Stimulated activated CD8-positive, alpha-beta memory T cell treated with anti-CD3 and anti-CD28 coated beads, Interleukin-12 subunit alpha, Interleukin-12 subunit beta, amount 100 ng/mL, for 1 hour (primary cell): ENCODE measurements around the gene HMGA1.
"Not testable (repeated sequence)": the region's sequence is repeated elsewhere in the genome, so short reads cannot be mapped to it uniquely, and the experiment has no call there.

Experiments used
- DNase-seq: peaks from one replicate; pipeline ENCODE4 v3.0.0-alpha.2; 2020; ENCODE audit warnings: low read depth

Gene HMGA1

DNA sequence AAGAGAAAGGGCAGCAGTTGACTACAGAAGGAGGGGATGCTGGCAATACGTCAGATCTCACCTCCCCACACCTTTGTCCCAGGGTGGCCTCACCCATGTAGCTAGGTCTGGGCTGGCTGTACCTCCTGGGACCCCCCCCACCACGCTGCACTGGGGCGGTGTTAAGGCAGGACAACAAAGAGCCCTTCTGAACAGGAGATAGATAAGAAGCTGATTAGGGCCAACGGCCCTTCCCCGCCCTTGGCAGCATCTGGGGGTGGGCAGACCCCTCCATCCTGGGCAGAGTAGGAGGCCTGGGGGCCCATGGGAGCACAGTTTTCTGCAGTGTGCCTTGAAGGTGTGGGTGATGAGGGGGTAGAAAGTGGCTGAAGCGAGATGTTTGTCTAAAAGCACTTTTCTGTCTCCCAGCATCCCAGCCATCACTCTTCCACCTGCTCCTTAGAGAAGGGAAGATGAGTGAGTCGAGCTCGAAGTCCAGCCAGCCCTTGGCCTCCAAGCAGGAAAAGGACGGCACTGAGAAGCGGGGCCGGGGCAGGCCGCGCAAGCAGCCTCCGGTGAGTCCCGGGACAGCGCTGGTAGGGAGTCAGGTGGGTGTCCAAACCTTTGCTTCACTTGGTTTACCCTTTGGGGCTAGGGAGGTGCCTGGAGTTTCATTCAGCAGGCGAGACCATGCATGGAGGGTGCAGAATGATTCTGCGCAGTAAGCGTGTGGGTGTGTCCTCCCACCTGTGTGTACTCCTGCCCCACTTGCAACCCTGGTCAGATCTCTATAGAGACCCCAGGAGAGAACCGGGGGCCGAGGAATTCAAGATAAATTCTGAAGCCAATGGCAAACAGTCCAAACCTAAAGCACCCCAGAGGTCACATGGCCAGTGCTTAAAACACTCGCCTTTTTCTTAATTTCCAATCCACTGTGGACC, 3.9 kb downstream of the HMGA1 start:
- DNase-seq: no peak

DNA sequence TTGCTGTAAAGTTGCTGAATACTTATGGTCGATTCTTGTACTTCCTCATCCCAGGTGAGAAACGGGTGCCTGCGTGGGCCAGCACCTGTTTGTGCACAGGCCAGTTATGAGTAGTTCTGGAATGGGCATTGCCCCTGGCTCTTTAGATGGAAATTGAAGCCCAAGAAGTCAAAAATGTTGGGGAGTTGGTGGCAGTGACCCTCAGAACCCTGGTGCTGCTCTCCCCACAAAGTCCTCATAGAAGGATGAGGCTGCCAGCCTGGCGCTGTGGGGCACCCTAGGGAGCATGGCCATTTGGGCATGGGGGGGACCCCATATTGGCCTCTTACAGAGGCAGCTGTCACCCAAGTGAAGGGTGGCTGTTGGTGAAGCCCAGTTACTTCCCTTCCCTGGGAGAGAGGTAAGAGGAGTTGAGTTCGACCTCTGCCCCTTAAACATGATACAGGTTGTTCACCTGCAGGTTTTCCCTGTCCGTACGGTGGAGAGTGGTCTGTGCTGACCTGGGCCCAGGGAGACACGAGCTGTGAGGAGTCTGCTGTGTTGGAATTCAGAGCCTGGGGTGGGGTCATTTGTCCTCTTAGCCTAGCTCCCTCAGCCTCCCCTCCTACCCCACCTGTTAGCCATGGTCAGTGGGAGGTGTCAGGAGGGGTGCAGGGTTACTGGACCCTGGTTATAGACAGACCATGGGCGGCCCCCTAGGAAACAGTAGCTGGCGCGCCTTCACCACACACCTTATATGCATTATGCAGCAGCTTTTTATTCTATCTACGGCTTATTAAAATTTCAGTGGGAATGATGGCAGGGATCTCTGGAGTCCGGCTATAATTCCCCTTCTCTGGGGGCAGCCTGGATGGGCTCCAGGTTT, 4.9 kb downstream of the HMGA1 start:
- DNase-seq: no peak

DNA sequence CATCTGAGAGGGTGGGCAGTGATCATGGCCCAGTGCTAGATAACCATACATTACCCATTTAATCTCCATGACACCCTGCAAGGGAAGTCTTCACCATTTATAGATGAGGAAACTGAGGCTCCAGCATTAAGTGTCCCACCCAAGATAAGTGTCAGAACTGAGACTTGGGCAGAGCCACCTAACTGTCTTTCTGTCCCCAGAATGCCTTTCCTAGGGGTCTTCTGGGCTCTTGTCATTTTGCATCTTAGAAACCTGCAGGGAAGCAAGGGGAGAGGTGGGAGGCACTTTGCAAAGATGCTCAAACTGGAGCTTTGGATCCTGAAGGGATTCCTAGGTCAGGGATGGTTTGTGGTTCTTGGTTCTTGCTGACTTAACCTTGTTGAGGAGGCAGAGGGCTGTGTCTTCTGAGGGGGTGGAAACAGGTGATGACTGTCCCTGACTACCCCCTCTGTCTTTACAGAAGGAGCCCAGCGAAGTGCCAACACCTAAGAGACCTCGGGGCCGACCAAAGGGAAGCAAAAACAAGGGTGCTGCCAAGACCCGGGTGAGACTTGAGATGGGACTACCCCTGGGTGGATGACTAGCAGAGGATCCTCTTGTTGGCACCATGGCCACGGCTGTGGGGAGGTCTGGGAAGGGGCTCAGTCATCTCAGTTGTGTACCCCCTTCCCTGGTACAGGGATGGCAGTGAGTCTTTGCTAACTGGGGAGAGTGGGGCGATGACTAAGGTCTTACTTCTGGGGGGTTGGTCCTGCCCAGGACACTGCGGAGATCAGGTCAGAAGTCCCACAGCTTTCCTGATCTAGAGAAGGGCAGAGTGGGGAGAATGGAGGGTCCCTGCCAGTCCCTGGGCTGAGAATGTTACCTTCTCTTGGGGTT, 5.8 kb downstream of the HMGA1 start:
- DNase-seq: no peak

DNA sequence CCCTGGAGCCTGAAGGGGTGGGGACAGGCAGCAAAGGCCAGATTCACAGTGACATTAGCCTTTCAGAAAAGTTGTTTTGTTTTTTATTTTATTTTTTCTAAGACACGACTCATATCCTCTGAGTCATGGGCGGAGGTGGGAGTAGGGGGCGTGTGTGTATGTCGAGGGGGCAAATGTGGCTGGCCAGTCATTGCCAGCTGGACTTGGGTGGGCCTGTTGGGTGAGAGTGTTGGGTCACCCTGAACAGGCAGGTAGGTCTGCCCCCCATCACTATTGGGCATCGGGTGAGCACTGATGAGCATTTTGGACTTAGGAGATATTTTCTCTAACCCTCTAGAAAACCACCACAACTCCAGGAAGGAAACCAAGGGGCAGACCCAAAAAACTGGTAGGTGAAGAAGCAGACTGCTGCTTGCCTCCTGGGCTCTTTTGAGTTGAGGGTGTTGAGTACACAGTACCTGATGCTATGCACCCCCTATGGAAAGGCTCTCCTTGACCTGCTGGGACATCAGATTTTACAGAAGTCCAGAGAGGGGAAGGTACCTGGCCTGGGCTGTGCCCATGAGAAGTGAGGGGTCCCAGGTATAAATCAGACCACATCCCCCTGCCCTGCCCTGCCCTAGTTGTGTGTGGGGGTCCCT, 6.6 kb downstream of the HMGA1 start:
- no peak for DNase-seq

DNA sequence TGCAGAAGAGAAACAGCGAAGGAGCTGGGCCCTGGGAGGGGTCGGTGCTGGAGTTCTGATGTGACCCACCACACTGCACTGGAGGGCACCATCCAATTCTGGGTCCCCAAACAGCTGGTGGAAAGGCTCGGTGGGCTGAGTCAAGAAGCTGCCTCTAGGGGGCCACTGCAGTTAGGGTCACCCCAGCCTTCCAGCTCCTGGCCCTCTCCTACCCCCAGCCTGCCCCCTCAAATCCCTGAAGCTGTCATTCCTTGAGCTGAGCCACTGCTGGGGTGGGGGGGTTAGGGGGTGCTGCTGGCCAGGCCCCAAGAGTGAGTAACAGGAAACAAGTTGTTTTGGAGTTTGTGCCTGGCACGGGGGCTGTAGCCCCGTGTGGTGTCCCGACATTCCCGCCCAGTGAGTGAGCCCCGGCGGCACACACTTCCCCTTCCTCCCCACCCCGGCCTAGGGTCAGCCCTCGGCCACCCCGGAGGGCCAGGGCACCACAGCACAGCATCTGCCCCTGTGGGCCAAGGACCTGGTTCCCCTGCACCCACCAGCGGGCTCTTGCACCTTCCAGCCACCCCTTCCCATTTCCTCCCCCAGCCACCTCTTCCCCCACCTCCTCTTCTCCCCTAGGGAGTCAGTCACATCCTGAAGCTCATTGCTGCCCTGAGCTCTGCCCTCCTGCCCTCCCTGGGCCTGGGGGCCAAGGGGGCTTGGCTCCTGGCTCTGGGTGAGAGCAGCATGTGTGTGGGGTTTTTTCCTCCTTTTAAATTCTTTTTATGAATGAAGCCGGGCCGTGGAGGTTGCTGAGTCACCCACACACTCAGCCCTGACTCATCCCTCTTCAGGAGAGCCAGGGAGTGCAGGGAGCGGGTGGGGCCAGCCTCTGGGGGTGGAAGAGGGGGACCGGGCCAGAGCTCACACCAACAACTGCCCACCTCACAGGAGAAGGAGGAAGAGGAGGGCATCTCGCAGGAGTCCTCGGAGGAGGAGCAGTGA, 7.5 kb downstream of the HMGA1 start:
- no peak for DNase-seq

DNA sequence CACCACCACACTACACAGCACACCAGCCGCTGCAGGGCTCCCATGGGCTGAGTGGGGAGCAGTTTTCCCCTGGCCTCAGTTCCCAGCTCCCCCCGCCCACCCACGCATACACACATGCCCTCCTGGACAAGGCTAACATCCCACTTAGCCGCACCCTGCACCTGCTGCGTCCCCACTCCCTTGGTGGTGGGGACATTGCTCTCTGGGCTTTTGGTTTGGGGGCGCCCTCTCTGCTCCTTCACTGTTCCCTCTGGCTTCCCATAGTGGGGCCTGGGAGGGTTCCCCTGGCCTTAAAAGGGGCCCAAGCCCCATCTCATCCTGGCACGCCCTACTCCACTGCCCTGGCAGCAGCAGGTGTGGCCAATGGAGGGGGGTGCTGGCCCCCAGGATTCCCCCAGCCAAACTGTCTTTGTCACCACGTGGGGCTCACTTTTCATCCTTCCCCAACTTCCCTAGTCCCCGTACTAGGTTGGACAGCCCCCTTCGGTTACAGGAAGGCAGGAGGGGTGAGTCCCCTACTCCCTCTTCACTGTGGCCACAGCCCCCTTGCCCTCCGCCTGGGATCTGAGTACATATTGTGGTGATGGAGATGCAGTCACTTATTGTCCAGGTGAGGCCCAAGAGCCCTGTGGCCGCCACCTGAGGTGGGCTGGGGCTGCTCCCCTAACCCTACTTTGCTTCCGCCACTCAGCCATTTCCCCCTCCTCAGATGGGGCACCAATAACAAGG, 8.5 kb downstream of the HMGA1 start:
- DNase-seq: not testable (repeated sequence)

DNA sequence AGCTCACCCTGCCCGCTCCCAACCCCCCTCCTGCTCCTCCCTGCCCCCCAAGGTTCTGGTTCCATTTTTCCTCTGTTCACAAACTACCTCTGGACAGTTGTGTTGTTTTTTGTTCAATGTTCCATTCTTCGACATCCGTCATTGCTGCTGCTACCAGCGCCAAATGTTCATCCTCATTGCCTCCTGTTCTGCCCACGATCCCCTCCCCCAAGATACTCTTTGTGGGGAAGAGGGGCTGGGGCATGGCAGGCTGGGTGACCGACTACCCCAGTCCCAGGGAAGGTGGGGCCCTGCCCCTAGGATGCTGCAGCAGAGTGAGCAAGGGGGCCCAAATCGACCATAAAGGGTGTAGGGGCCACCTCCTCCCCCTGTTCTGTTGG, 9.1 kb downstream of the HMGA1 start:
- not testable (repeated sequence) for DNase-seq

DNA sequence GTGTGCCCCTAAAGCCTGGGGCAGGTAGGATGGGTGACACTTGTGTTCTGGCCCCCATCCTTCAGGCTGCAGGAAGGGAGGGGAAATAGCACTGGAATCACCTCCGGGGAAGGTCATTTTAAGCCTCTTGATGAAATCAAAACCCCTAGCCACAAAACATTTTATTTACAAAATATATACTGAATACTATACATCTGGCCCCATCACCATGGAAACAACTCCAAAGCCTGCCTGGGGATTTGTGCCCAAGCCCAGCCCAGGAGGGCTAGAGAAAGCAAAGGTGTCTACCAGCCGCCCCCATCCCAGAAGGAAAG, 9.5 kb downstream of the HMGA1 start:
- no peak for DNase-seq

DNA sequence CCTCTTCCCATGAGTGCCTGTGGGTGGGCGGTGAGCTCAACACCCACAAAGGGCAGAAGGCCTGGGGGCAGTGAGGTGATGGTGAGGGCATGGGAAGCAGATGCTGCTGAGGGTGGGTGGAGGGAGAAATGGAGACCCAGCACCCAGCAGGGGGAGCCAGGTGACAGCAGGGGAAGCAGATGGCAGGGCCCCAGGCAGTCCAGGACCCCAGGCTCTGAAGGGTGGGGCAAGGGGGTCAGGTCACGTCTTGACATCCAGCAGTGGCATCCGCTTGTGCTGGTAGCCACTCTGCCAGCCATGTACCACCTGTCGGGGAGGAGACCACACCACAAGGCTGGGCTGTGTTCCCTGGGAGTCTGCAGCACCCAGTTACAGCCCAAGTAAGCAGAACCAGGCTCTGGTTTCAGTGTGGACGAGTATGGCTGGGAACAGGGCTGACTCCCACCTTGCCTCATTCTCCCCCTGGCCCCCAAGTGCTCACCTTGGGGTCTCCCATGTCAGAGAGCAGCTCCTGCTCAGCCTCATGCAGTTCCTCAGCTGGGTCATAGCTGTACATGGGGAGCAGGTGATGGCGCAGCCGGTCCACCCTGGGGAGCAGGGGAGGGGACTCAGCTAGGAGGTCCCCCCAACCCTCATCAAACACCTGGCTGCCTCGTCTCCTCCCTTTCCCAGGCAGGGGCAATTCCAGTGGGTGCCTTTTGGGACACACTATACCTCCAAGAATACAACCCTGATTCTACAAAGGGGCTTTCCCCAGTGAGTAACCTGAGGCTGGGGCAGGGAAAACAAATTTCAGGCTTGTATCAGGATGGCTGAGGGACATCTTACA, 10.1 kb downstream of the HMGA1 start:
- DNase-seq: no peak

DNA sequence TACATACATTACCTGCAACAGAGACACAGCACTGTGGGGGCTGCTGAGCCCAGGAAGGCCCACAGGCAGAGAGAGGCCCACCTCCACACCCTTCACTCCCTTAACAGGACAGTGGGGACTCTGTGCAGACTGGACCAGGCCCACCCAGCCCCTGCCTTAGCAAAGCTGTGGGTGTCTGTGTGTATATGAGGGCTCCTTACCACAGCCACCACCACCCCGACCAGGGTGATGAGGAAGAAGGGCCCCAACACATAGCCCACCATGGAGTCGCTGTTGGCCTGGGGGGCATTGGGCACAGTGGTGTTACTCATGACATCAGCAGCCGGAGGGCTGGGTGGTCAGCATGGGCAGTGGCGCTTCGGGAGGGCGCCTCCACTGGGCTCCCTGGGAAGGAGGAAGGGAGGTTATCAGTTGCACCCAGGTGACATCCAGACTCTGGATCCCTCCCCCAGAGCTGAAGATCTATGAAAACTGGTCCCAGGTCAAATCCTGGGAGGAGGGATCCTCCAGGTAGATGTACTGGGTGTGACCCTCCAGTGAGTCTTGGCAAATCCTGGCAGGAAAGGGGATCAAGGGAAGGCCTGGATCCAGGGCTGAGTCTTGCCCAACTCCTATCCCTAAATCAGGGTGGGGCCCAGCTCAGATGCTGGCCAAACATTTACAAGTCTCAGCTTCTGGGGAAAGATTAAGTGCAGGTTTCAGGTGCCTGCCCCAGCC, 11.0 kb downstream of the HMGA1 start:
- DNase-seq: no peak

DNA sequence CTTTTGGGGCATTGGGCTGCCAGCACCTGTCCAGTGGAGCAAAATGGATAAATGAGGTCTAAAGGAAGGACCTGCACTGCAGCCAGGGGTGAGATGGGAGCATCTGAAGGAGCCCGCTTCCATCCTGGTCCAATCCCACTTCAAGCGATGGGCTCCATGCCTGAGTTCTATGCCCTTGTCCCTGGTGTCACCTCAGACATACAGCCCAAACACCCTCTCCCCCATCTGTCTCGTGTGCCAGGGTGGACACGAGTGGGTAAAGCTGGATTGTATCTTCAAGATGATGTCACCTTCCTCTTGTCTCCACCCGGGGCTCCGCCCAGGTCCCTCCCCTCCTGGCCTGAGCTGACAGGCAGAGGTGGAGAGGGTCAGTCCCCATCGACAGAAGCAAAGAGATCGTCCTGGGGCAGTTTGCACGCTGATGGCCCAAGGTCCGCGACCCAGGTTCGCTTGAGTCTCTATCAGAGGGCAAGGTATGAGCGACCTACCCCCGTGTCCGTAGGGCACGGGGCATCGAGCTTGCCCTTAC, 11.6 kb downstream of the HMGA1 start:
- no peak for DNase-seq

DNA sequence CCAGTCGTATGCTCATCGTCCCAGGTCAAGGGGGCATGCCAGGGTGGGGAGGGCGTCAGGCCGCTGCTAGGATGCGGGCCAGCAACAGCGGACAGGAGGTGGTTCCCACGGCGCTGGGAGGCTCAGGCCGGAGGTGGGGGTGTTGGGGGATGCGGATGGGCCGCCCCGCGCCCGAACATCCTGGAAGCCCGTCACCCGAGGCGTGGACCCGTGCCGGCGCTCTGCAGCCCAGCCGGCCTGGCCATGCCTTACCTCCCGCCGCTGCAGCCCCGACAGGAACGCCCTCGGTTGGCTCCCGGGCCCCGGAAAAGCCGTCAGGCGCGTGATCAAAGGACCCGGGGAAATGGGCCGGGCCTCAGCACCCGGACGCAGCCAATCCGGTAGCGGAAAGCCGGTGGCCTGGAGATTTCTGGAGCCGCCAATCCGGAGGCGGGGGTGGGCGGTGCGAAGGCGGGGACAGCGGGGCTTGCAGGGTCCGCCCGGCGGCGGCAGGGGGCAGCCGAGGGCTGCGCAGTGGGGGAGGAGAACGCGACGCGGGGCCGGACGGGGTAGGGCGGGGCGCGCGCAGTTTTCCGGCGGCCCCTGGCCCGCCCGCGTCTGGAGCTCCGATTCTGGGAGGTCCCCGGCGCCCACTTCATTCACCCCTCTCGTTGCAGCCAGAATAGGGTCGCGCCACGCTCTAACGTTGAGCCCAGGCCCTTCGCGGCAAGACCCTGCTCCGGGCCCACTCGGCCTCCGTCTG, 12.2 kb downstream of the HMGA1 start, which contains the start of gene SMIM29:
TSS of gene SMIM29 (minus strand) at position 280 of the 742 bp plus-strand sequence. CDS start 1,215 bp downstream, outside the sequence.
- DNase-seq: peak; percentile 96

DNA sequence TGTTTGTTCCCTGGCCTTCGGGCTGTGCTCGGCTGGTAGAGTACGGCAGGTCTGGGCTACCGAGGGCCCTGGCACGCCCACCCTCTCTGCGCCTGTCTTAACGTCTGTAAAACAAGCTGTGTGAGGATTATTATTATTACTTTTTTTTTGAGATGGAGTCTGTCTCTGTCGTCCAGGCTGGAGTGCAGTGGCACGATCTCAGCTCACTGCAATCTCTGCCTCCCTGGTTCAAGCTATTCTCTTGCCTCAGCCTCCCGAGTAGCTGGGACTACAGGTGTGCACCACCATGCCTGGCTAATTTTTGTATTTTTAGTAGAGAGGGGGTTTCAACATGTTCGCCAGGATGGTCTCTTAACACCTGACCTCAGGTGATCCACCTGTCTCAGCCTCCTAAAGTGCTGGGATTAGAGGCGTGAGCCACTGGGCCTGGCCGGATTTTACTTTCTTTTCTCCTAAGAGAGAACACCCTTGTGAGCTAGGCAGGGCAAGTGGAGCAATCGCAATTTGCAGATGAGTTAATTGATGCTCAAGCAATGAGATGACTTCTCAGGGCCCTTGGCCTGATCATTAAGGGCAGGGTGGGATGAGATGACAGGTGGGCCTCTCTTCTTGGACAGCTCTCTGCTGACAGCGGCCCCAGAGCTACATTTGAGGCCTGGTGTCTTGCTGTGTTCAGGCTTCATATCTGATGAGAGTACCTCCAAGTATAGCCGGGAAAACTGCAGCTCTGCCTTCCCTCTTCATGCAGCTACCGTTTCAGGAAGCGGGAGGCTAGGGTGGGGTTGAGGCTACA, 13.0 kb downstream of the HMGA1 start:
- no peak for DNase-seq

DNA sequence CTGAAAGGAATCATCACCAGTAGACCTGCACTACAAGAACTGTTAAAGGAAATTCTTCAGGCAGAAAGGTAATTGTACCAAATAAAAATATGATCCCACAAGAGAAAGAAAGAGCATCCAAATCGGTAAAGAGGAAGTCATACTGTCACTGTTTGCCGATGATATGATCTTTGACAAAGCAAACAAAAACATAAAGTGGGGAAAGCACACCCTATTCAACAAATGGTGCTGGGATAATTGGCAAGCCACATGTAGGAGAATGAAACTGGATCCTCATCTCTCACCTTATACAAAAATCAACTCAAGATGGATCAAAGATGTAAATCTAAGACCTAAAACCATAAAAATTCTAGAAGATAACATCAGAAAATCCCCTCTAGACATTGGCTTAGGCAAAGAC, 15.7 kb downstream of the HMGA1 start:
- not testable (repeated sequence) for DNase-seq

DNA sequence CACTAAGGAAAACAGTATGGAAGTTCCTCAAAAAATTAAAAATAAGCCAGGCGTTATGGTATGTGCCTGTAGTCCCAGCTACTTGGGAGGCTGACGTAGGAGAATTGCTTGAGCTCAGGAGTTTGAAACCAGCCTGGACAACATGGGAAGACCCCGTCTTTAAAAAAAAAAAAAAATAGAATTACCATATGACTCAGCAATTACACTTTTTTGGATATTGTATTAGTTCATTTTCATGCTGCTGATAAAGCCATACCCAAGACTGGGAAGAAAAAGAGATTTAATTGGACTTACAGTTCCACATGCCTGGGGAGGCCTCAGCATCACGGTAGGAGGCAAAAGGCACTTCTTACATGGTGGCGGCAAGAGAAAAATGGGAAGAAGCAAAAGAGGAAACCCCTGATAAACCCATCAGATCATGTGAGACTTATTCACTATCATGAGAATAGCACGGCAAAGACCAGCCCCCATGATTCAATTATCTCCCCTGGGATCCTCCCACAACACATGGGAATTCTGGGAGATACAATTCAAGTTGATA, 22.9 kb downstream of the HMGA1 start:
- no peak for DNase-seq
